HCT116 (cell line): Measurements from ENCODE around the gene MAL. TPM values are rescaled to one million over a fixed set of nuclear protein-coding genes. Genes with fewer than 3 reads are reported as not detected.

ENCODE experiments used
- ATAC-seq: fragments of 200-7000 bp; cut with Tn5 transposase; 2 replicates; pipeline ENCODE4 v1.9.1; 2020; ENCODE audit warnings: mild to moderate bottlenecking, moderate library complexity
- BruUV-seq: library from RNA; stranded (reverse); fragments of 400-500 nt; replicated peaks from 2 replicates; lab custom pipeline; 2021; lab: Mats Ljungman, UMichigan
- CTCF ChIA-PET: fragments of 300-600 bp; sonication (Branson Sonifier 250); formaldehyde crosslinking; loops from one replicate; lab custom pipeline; 2021; ENCODE audit warnings: antibody characterized with exemption; lab: Charles Lee
- POLR2A ChIA-PET: fragments of 300-600, 350-600 bp; sonication (Branson Sonifier 250); formaldehyde crosslinking; loops from one replicate; lab custom pipeline; 2021; ENCODE audit warnings: antibody characterized with exemption; lab: Charles Lee
- RAD21 ChIA-PET, 2 experiments: fragments of 300-600 bp; sonication (Branson Sonifier 250); formaldehyde crosslinking; loops; one replicate each; lab custom pipeline; 2023; ENCODE audit warnings: low total read pairs in 2 of 2; ENCODE audit not compliant: uncharacterized antibody in 2 of 2, unreplicated experiment in 2 of 2, low non-redundant PET in 1 of 2; lab: Charles Lee
- DNase-seq: peaks from one replicate; pipeline ENCODE4 v3.0.0-alpha.2; 2010; ENCODE audit warnings: low read depth, low spot score
- H2AFZ ChIP-seq: fragments of 200-600 bp; shearing (Covaris generic), sonication (generic); 2 replicates; pipeline ENCODE4 v1.6.1; 2017; ENCODE audit warnings: low read depth, mixed run types, mixed read lengths, antibody characterized with exemption, low read length; ENCODE audit not compliant: poor library complexity, severe bottlenecking
- H3K27ac ChIP-seq: 2 replicates; pipeline ENCODE4 v1.5.1; 2012; ENCODE audit warnings: low read depth, low read length
- H3K27me3 ChIP-seq: fragments of 200-600 bp; sonication (generic); 2 replicates; pipeline ENCODE4 v1.6.1; 2016; ENCODE audit warnings: mixed run types, low read length, mixed read lengths; ENCODE audit not compliant: insufficient read depth
- H3K36me3 ChIP-seq, 2 experiments: fragments of 200-500 bp in 1 of 2; fragments of 200-600 bp in 1 of 2; sonication (Bioruptor generic) in 1 of 2; sonication (generic) in 1 of 2; 2 replicates each; pipeline versions ENCODE4 v1.5.1 to v1.6.1; 2014 to 2016; ENCODE audit warnings: low read length in 2 of 2, inconsistent platforms in 1 of 2, mixed read lengths in 1 of 2, mixed run types in 1 of 2; ENCODE audit not compliant: insufficient read depth in 2 of 2, control insufficient read depth in 1 of 2
- H3K4me1 ChIP-seq, 2 experiments: fragments of 200-600 bp in 1 of 2; sonication (generic) in 1 of 2; 2 replicates each; pipeline versions ENCODE4 v1.5.1 to v1.6.1; 2012 to 2017; ENCODE audit warnings: low read length in 2 of 2, inconsistent platforms in 1 of 2, mild to moderate bottlenecking in 1 of 2, mixed read lengths in 1 of 2, mixed run types in 1 of 2, moderate library complexity in 1 of 2; ENCODE audit not compliant: insufficient read depth in 2 of 2, control insufficient read depth in 1 of 2
- H3K4me2 ChIP-seq: fragments of 200-600 bp; sonication (generic); 2 replicates; pipeline ENCODE4 v1.6.1; 2017; ENCODE audit warnings: mixed run types, low read length, mixed read lengths
- H3K4me3 ChIP-seq, 2 experiments: fragments of 200-600 bp in 1 of 2; sonication (generic) in 1 of 2; replicated peaks in 1 of 2; 2 replicates each; pipeline ENCODE4 v1.5.1; 2011 to 2016; ENCODE audit warnings: low read length in 2 of 2, control low read depth in 1 of 2, low read depth in 1 of 2, mild to moderate bottlenecking in 1 of 2, mixed read lengths in 1 of 2, mixed run types in 1 of 2
- H3K79me2 ChIP-seq: fragments of 200-600 bp; sonication (generic); 2 replicates; pipeline ENCODE4 v1.6.1; 2017; ENCODE audit warnings: mild to moderate bottlenecking, mixed run types, low read length, moderate library complexity, mixed read lengths; ENCODE audit not compliant: insufficient read depth
- H3K9ac ChIP-seq: fragments of 200-600 bp; sonication (generic); 2 replicates; pipeline ENCODE4 v1.6.1; 2016; ENCODE audit warnings: low read length, mixed read lengths
- H3K9me2 ChIP-seq: fragments of 200-600 bp; sonication (generic), shearing (Covaris generic); 2 replicates; pipeline ENCODE4 v1.6.1; 2017; ENCODE audit warnings: mixed run types, mild to moderate bottlenecking, moderate library complexity; ENCODE audit not compliant: insufficient read depth
- H3K9me3 ChIP-seq, 2 experiments: fragments of 200-500 bp in 1 of 2; fragments of 200-600 bp in 1 of 2; sonication (Bioruptor generic) in 1 of 2; sonication (generic) in 1 of 2; 2 replicates each; pipeline ENCODE4 v1.6.1; 2014 to 2017; ENCODE audit warnings: low read length in 2 of 2, mixed read lengths in 2 of 2, inconsistent platforms in 1 of 2, low read depth in 1 of 2, mild to moderate bottlenecking in 1 of 2, mixed run types in 1 of 2, moderate library complexity in 1 of 2; ENCODE audit not compliant: control insufficient read depth in 1 of 2, insufficient read depth in 1 of 2
- H4K20me1 ChIP-seq: fragments of 200-600 bp; sonication (generic), shearing (Covaris generic); 2 replicates; pipeline ENCODE4 v1.6.1; 2017; ENCODE audit warnings: mixed run types, mild to moderate bottlenecking, moderate library complexity; ENCODE audit not compliant: insufficient read depth
- ATF3 ChIP-seq: IDR thresholded peaks from 2 replicates; pipeline ENCODE4 v1.6.1; 2012
- CBX3 ChIP-seq: IDR thresholded peaks from 2 replicates; pipeline ENCODE4 v1.6.1; 2012; ENCODE audit warnings: low read depth
- CTCF ChIP-seq, 3 experiments: fragments of 200-600 bp in 1 of 3; sonication (generic) in 1 of 3; IDR thresholded peaks in 2 of 3; conservative IDR thresholded peaks in 1 of 3; 2 replicates each; pipeline ENCODE4 v1.5.1; 2012 to 2017; ENCODE audit warnings: low read depth in 2 of 3, low read length in 2 of 3, antibody characterized with exemption in 1 of 3, borderline replicate concordance in 1 of 3, control low read depth in 1 of 3, mild to moderate bottlenecking in 1 of 3, mixed read lengths in 1 of 3, mixed run types in 1 of 3, moderate library complexity in 1 of 3; ENCODE audit not compliant: insufficient read depth in 1 of 3
- EGR1 ChIP-seq: IDR thresholded peaks from 2 replicates; pipeline ENCODE4 v1.6.1; 2012; ENCODE audit warnings: low read depth
- ELF1 ChIP-seq: IDR thresholded peaks from 2 replicates; pipeline ENCODE4 v1.6.1; 2012; ENCODE audit warnings: low read depth, borderline replicate concordance
- EZH2 ChIP-seq: fragments of 200-600 bp; sonication (generic); IDR thresholded peaks from 2 replicates; pipeline ENCODE4 v1.6.1; 2017; ENCODE audit warnings: antibody characterized with exemption, mixed run types
- FOSL1 ChIP-seq: IDR thresholded peaks from 2 replicates; pipeline ENCODE4 v1.6.1; 2012; ENCODE audit warnings: low read depth
- JUND ChIP-seq: IDR thresholded peaks from 2 replicates; pipeline ENCODE4 v1.6.1; 2012
- MAX ChIP-seq: IDR thresholded peaks from 2 replicates; pipeline ENCODE4 v1.6.1; 2012
- POLR2AphosphoS5 ChIP-seq: IDR thresholded peaks from 2 replicates; pipeline ENCODE4 v1.6.1; 2011; ENCODE audit warnings: mild to moderate bottlenecking, low read depth, low read length, moderate library complexity
- RAD21 ChIP-seq: IDR thresholded peaks from 2 replicates; pipeline ENCODE4 v1.6.1; 2012; ENCODE audit warnings: low read depth, mild to moderate bottlenecking
- SRF ChIP-seq: IDR thresholded peaks from 2 replicates; pipeline ENCODE4 v1.6.1; 2012; ENCODE audit warnings: low read depth
- TCF7L2 ChIP-seq: IDR thresholded peaks from 2 replicates; pipeline ENCODE4 v1.7.0; 2011; ENCODE audit warnings: borderline replicate concordance, inconsistent platforms; ENCODE audit not compliant: insufficient read depth, insufficient read length; ENCODE audit errors: extremely low read depth
- YY1 ChIP-seq: IDR thresholded peaks from 2 replicates; pipeline ENCODE4 v1.6.1; 2011; ENCODE audit warnings: low read length, low read depth, moderate library complexity, mild to moderate bottlenecking; ENCODE audit not compliant: insufficient replicate concordance; ENCODE audit errors: extremely low read depth
- ZBTB33 ChIP-seq: IDR thresholded peaks from 2 replicates; pipeline ENCODE4 v1.6.1; 2011; ENCODE audit warnings: mild to moderate bottlenecking, low read length, moderate library complexity; ENCODE audit not compliant: insufficient replicate concordance; ENCODE audit errors: extremely low read depth
- ZFX ChIP-seq: fragments of 450-650 bp; IDR thresholded peaks from 2 replicates; pipeline ENCODE4 v1.6.1; 2017
- ZNF274 ChIP-seq: fragments of 200-500 bp; sonication (Bioruptor generic); IDR thresholded peaks from 2 replicates; pipeline ENCODE4 v1.6.1; 2014; ENCODE audit warnings: mild to moderate bottlenecking, low read depth, low read length, inconsistent platforms
- intact Hi-C: fragments of 100-400 bp; cut with micrococcal nuclease; formaldehyde crosslinking; loops from 2 replicates; pipeline ENCODE4 v1.10.0; 2022
- total RNA-seq: library from RNA; stranded (reverse); gene quantifications from one replicate; pipeline ENCODE4 v1.2.1, GENCODE V29; 2021; ENCODE audit not compliant: unreplicated experiment

Gene MAL
- total RNA-seq, 1 experiment from 2014 or later, result not detected

GRCh38 chr2:95032868-95033603, 7.5 kb downstream of the MAL start:
- Histone ChIP-seq H3K9me2 (no peaks in the 10 kb centered on the region), H3K79me2 (no peaks in the 10 kb centered on the region), H3K27ac (no peak overlapping the region), H3K36me3 (no peaks in the 10 kb centered on the region), H3K9ac (no peak overlapping the region), H3K4me3 (no peak overlapping the region), H2AFZ (no peak overlapping the region), H4K20me1 (no peaks in the 10 kb centered on the region), H3K4me2 (no peak overlapping the region), H3K27me3 (no peaks in the 10 kb centered on the region), H3K9me3 (no peaks in the 10 kb centered on the region), H3K4me1 (peaks cover 7 to 27% of the 10 kb centered on the region in 2 experiments)
- intact Hi-C loops, result no loop called here
- BruUV-seq, result no TSS peak
- ChIA-PET CTCF (no interaction called here), RAD21 (no interaction called here), POLR2A (no interaction called here)
- TF ChIP-seq YY1 (no peak), FOSL1 (no peak), ATF3 (no peak), ELF1 (no peak), ZFX (no peak), TCF7L2 (no peak), CTCF (IDR thresholded peaks at IDR 0.05 in 2 of 3, conservative IDR thresholded peaks at IDR 0.05 in 1 of 3; ENCODE audit: borderline replicate concordance in 1 of 3, insufficient read depth in 1 of 3, low read depth in 2 of 3, low read length in 2 of 3) (no peak), MAX (no peak), POLR2AphosphoS5 (no peak), CBX3 (no peak), JUND (no peak), EGR1 (no peak), ZBTB33 (no peak), RAD21 (no peak), ZNF274 (no peak), EZH2 (no peak), SRF (no peak)
- no peak for ATAC-seq
- DNase-seq, result no peak
